Cardiac fibroblast (primary cell): ENCODE data around the gene ITPR3.
"Not testable (repeated sequence)": the region's sequence is repeated elsewhere in the genome, so short reads cannot be mapped to it uniquely, and the experiment has no call there.

Experiments
- DNase-seq, 2 donors: peaks; one replicate each; pipeline versions ENCODE4 v3.0.0 to v3.0.0-alpha.2; 2010; ENCODE audit warnings: low read depth in 2 of 2
- H3K4me3 ChIP-seq, 2 donors: replicated peaks in 1 of 2; 1 replicate in 1 of 2; 2 replicates in 1 of 2; pipeline ENCODE4 v1.5.1; 2011; ENCODE audit warnings: low read depth in 2 of 2, low read length in 2 of 2, mild to moderate bottlenecking in 2 of 2, moderate library complexity in 1 of 2
- CTCF ChIP-seq: IDR thresholded peaks from one replicate; pipeline ENCODE4 v1.5.1; 2011; ENCODE audit warnings: low read depth, mild to moderate bottlenecking, low read length, inconsistent platforms

The ITPR3 gene

GRCh38 chr6:33630014-33630413 is 8.9 kb downstream of the ITPR3 start:
- no peak for DNase-seq
- no peak overlapping the region for H3K4me3 ChIP-seq
- TF ChIP-seq CTCF: no peak

DNA sequence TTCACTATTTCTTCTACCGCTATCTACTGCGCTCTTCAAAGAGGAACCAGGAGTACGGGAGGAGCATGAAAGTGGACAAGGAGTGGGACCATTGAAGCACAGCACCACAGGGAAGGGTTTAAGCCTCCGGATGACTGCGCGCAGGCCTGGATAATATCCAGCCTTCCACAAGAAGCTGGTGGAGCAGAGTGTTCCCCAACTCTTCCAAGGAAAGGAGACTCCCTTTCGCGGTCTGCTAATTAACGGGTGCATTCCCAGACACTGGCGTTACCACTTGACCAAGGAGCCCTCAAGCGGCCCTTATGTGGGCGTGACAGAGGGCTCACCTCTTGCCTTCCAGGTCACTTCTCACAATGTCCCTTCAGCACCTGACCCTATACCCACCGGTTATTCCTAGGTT is 10.4 kb downstream of the ITPR3 start:
- DNase-seq, H3K4me3 ChIP-seq: not testable (repeated sequence)

- DNase-seq: no peak
- TF ChIP-seq CTCF: no peak
- H3K4me3 ChIP-seq: no peak overlapping the region
These were observed 10.9 kb downstream of the ITPR3 start for GRCh38 chr6:33631971-33632557.

DNA sequence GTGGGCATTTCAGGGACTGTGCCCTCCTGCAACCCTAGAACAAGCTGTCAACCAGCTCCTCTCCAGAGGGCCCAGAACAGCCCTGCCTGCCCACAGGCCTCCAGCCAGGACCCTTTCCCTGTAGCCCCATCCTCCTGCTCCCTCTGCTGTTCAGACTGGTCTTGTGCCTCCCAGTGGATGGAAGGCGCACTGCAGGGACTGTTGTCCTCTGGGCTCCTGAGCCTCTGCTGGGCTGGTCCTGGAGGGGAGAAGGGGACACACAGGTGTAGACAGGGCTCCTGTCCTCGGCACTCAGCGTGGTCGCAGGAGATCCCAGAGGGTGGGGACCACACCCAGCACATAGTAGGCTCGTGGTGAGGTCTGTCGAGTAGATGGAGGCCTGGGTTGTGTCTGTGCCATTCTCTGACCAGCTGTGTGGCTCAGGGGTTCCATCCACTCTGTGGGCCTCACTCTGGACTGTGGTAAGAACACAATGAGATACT is 11.5 kb downstream of the ITPR3 start:
- peak; percentile 50 to 52 for DNase-seq
- H3K4me3 ChIP-seq: no peak overlapping the region
- peak; percentile 89 for TF ChIP-seq CTCF

DNA sequence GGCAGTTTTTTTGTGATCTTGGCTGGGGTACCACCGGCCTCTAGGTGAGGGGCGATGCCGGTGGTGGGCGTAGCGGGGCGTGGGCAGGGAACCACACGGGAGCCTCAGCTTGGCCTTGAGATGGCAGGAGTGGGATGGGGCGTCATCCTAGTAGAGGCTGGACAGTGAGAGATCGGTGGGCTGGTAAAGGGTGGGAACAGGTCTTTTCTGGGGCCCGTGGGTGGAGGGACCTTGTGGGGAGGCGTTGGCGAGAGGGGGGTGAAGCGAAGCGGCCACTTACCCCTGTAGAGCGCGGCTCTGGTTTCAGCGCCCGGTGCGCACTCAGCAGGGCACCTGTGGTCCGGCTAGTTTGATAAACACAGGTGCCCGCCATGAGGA is 12.0 kb downstream of the ITPR3 start:
- no peak for TF ChIP-seq CTCF
- H3K4me3 ChIP-seq: peak overlapping the region; percentile 36 to 46
- no peak for DNase-seq

GRCh38 chr6:33633462-33634158 is 12.5 kb downstream of the ITPR3 start:
- H3K4me3 ChIP-seq: peak overlapping the region; percentile 52 to 59
- peak; percentile 61 to 79 for DNase-seq
- TF ChIP-seq CTCF: no peak

GRCh38 chr6:33634161-33634727 is 13.1 kb downstream of the ITPR3 start:
- peak overlapping the region; percentile 52 to 59 for H3K4me3 ChIP-seq
- DNase-seq: no peak
- TF ChIP-seq CTCF: no peak
